AG04450 (cell line): ENCODE results near the gene IDH3A. TPM values are rescaled to one million over a fixed set of nuclear protein-coding genes. Genes with fewer than 3 reads are reported as not detected.

Experiments used
- CTCF ChIA-PET: fragments of 300-600, 350-600 bp; formaldehyde crosslinking; extraction: SDS; loops from one replicate; lab custom pipeline; 2022; ENCODE audit warnings: antibody characterized with exemption, inconsistent platforms; lab: Charles Lee
- POLR2A ChIA-PET: fragments of 350-600 bp; formaldehyde crosslinking; extraction: SDS; loops from one replicate; lab custom pipeline; 2021; ENCODE audit warnings: antibody characterized with exemption, inconsistent platforms; lab: Yijun Ruan, JAX
- DNase-seq: peaks from one replicate; pipeline ENCODE4 v3.0.0-alpha.2; 2011; ENCODE audit warnings: low read depth, low spot score
- H3K27ac ChIP-seq: one replicate; pipeline ENCODE4 v1.5.1; 2012; ENCODE audit warnings: low read depth, low read length, control low read depth
- H3K27me3 ChIP-seq: one replicate; pipeline ENCODE4 v1.6.0; 2012; ENCODE audit warnings: low read length; ENCODE audit not compliant: control insufficient read depth, insufficient read depth
- H3K4me3 ChIP-seq: 2 replicates; pipeline ENCODE4 v1.5.1; 2011; ENCODE audit warnings: mild to moderate bottlenecking, low read depth, low read length, control low read depth
- H3K9me3 ChIP-seq: 2 replicates; pipeline ENCODE4 v1.5.1; 2012; ENCODE audit warnings: low read length; ENCODE audit not compliant: control insufficient read depth, insufficient read depth
- polyA plus RNA-seq: library from polyadenylated mRNA; depleted of rRNA; stranded (reverse); fragments of >200 nt; gene quantifications from 2 replicates; pipeline ENCODE4 v1.2.3, GENCODE V29; 2011
- TF ChIP-seq, protein P1 (sequence below): IDR thresholded peaks from 2 replicates; pipeline ENCODE4 v1.5.1; 2011; ENCODE audit warnings: low read depth, low read length, control low read depth, inconsistent platforms

Gene IDH3A
- polyA plus RNA-seq, 1 experiment, result 69.1 TPM

DNA sequence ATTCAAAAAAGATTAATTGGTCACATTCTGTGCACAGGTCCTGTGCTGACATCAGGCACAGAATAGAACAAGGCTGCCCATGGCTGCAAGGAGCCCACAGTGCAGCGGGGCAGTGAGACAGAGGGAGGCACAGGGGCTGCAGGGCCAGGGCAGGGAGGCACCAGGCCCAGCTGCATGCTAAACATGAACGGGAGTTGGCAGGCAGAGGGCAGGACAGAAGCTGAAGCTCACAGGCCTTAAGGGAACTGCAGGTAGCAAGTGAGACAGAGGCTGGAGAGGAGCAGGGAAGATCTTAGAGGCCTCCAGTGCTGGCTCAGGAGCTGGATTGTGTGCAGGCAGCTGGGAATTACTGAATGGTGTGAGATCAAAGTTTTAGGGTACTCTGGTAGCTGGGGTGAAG is 26.2 kb downstream of the IDH3A start:
- H3K4me3 ChIP-seq, result no peak overlapping the region
- DNase-seq, result no peak
- TF ChIP-seq, protein P1, sequence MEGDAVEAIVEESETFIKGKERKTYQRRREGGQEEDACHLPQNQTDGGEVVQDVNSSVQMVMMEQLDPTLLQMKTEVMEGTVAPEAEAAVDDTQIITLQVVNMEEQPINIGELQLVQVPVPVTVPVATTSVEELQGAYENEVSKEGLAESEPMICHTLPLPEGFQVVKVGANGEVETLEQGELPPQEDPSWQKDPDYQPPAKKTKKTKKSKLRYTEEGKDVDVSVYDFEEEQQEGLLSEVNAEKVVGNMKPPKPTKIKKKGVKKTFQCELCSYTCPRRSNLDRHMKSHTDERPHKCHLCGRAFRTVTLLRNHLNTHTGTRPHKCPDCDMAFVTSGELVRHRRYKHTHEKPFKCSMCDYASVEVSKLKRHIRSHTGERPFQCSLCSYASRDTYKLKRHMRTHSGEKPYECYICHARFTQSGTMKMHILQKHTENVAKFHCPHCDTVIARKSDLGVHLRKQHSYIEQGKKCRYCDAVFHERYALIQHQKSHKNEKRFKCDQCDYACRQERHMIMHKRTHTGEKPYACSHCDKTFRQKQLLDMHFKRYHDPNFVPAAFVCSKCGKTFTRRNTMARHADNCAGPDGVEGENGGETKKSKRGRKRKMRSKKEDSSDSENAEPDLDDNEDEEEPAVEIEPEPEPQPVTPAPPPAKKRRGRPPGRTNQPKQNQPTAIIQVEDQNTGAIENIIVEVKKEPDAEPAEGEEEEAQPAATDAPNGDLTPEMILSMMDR, result no peak
- peaks cover 3% of the 10 kb centered on the region; the same call in 1 of the 2 replicates for H3K9me3 ChIP-seq
- ChIA-PET CTCF (interaction anchor here (3.4 kb wide), 1 partner anchor 65 kb away, joined by 59 read pairs; no protein-coding TSS in a partner anchor), POLR2A (no interaction called here)
- H3K27ac ChIP-seq, result no peak overlapping the region
- H3K27me3 ChIP-seq, result peaks cover 4% of the 10 kb centered on the region

DNA sequence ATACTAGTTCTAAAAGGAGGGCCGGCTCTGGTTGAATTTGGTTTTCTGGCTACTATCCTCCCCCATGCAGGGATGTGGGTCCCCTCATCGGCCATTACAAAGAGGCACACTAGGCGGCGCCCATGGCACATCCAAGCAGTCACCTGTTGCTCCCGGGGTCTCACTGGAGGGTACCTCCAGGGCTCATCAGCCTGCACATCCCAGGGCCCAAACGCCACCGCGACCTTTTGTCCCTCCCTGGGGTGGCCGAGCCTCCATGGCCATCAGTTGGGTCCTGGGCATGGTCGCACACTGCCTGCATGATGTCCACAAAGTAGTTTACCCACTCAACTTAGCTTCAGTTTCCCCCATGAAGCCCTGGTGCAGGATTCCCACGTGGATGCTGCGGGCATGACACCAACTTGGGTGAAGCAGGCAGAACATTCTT is 28.3 kb downstream of the IDH3A start:
- ChIA-PET POLR2A (no interaction called here), CTCF (interaction anchor here (0.5 to 3.4 kb wide), 11 partner anchors 8 to 257 kb away, joined by 3 to 59 read pairs (median 3); no protein-coding TSS in a partner anchor)
- H3K9me3 ChIP-seq, result no peaks in the 10 kb centered on the region; the same call in 1 of the 2 replicates
- peaks cover 4% of the 10 kb centered on the region for H3K27me3 ChIP-seq
- DNase-seq, result no peak
- TF ChIP-seq, protein P1, result peak; percentile 63
- H3K27ac ChIP-seq, result no peak overlapping the region
- no peak overlapping the region for H3K4me3 ChIP-seq

DNA sequence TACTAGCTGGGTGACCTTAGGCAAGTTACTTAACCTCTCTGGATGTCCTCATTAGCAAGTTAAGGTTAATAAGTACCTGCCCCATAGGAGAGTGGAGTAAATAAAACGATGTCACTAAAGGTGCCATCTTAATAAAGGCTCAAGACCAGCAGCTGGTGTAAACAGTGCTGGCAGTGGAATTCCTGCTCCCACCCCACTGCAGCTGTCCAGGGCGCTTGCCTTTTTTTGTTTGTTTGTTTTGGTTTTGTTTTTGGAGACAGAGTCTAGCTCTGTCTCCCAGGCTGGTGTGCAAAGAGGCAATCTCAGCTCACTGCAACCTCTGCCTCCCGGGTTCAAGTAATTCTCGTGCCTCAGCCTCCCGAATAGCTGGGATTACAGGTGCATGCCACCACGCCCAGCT is 28.9 kb downstream of the IDH3A start:
- no peak for DNase-seq
- CTCF ChIA-PET, result interaction anchor here (1.0 to 3.4 kb wide), 5 partner anchors 10 to 63 kb away, joined by 3 to 59 read pairs (median 3); no protein-coding TSS in a partner anchor

DNA sequence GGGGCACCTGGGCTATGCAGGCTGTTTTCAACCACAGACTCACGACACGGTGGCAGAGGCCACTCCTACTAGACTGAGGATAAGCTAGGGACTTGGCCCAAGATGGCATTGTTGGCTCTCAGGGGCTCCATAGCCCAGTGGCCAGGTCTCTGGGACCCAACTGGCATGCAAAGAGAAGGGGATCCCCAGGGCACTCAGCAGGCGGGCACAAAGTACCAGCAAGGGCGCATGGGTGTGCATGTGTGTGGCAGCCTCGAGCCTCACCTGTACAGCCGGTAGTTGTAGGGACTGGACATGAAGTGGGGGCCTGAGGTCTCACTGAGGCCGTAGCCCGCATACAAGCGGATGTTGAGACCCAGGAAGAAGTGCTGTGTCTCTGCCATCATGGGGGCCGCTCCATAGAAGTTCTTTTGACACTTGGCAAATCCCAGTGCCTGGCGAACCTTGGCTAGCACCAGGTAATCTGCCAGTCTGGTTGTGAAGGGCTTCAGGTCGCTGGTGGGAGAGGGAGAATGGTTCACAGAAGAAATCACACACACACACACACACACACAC is 30.2 kb downstream of the IDH3A start:
- TF ChIP-seq, protein P1, result no peak
- Histone ChIP-seq H3K27ac (no peak overlapping the region), H3K9me3 (no peaks in the 10 kb centered on the region; the same call in 1 of the 2 replicates), H3K4me3 (no peak overlapping the region), H3K27me3 (peaks cover 11% of the 10 kb centered on the region)
- DNase-seq, result no peak
- POLR2A ChIA-PET, result no interaction called here
- CTCF ChIA-PET, result no interaction called here

More for the DNA sequence above, 28.9 kb downstream of the IDH3A start:
- H3K4me3 ChIP-seq, result no peak overlapping the region
- peaks cover 6% of the 10 kb centered on the region for H3K27me3 ChIP-seq
- POLR2A ChIA-PET, result no interaction called here
- H3K9me3 ChIP-seq, result no peaks in the 10 kb centered on the region; the same call in 1 of the 2 replicates
- H3K27ac ChIP-seq, result no peak overlapping the region
- TF ChIP-seq, protein P1, result no peak

DNA sequence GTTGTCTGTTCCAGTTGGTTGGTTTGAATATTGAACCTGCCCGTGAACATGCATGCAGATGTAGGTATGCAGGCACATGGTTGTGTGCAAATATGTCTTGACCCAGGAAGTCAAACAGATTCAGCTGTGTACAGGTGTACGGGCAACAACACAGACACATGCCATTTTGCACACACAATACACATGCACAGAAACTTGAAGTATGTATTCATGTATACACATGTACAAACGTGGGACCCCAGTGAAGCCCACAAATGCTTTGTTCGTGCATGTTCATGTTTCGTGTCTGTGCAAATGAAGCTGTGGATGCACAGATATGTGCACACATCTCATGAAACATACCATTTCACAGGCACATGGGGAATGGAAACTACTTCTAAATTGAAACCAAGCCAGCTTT is 30.7 kb downstream of the IDH3A start:
- CTCF ChIA-PET, result no interaction called here
- TF ChIP-seq, protein P1, result no peak
- POLR2A ChIA-PET, result no interaction called here

More for the DNA sequence above, 30.7 kb downstream of the IDH3A start:
- Histone ChIP-seq H3K4me3 (no peak overlapping the region), H3K27me3 (peaks cover 14% of the 10 kb centered on the region), H3K27ac (no peak overlapping the region), H3K9me3 (peaks cover 4% of the 10 kb centered on the region; the same call in 1 of the 2 replicates)
- no peak for DNase-seq
